Smooth muscle cell (in vitro differentiated cells): Measurements from ENCODE around the gene FUT1. TPM values are rescaled to one million over a fixed set of nuclear protein-coding genes. Genes with fewer than 3 reads are reported as not detected.

ENCODE experiments used
- DNase-seq: peaks from one replicate; lab custom pipeline; 2025; ENCODE audit not compliant: unreplicated experiment; lab: John Stamatoyannopoulos, UW
- H2AFZ ChIP-seq: fragments of 200-600 bp; sonication (generic); 2 replicates; pipeline ENCODE4 v1.6.0; 2016; ENCODE audit warnings: antibody characterized with exemption, low read depth, mild to moderate bottlenecking
- H3F3A ChIP-seq: fragments of 200-600 bp; sonication (generic); 2 replicates; pipeline ENCODE4 v1.6.0; 2017; ENCODE audit warnings: antibody characterized with exemption, low read depth
- H3K27ac ChIP-seq: fragments of 200-600 bp; sonication (generic); 2 replicates; pipeline ENCODE4 v1.5.1; 2016; ENCODE audit warnings: low read depth, mild to moderate bottlenecking
- H3K27me3 ChIP-seq: fragments of 200-600 bp; sonication (generic); 2 replicates; pipeline ENCODE4 v1.6.1; 2016; ENCODE audit warnings: low read depth, mild to moderate bottlenecking
- H3K36me3 ChIP-seq: fragments of 200-600 bp; sonication (generic); 2 replicates; pipeline ENCODE4 v1.5.1; 2016; ENCODE audit warnings: low read depth
- H3K4me1 ChIP-seq: fragments of 200-600 bp; sonication (generic); 2 replicates; pipeline ENCODE4 v1.5.1; 2016; ENCODE audit warnings: low read depth
- H3K4me2 ChIP-seq: fragments of 200-600 bp; sonication (generic); 2 replicates; pipeline ENCODE4 v1.6.0; 2016; ENCODE audit warnings: mild to moderate bottlenecking
- H3K4me3 ChIP-seq: fragments of 200-600 bp; sonication (generic); 2 replicates; pipeline ENCODE4 v1.5.1; 2016; ENCODE audit warnings: mild to moderate bottlenecking
- H3K79me2 ChIP-seq: fragments of 200-600 bp; sonication (generic); 2 replicates; pipeline ENCODE4 v1.6.0; 2016; ENCODE audit warnings: low read depth, mild to moderate bottlenecking
- H3K9ac ChIP-seq: fragments of 200-600 bp; sonication (generic); 2 replicates; pipeline ENCODE4 v1.6.0; 2016; ENCODE audit warnings: low read depth
- H3K9me3 ChIP-seq: fragments of 200-600 bp; sonication (generic); replicated peaks from 2 replicates; pipeline ENCODE4 v1.5.1; 2016; ENCODE audit warnings: low read depth
- H4K20me1 ChIP-seq: fragments of 200-600 bp; sonication (generic); 2 replicates; pipeline ENCODE4 v1.6.0; 2016; ENCODE audit warnings: low read depth
- CTCF ChIP-seq: fragments of 200-600 bp; sonication (generic); IDR thresholded peaks from 2 replicates; pipeline ENCODE4 v1.5.1; 2017; ENCODE audit warnings: borderline replicate concordance, mild to moderate bottlenecking, antibody characterized with exemption; ENCODE audit not compliant: insufficient read depth, poor library complexity, severe bottlenecking
- WGBS: methylation state at CpG from one replicate; pipeline ENCODE4 v1.1.7; 2016; ENCODE audit warnings: low lambda C conversion rate; 5-methylcytosine and 5-hydroxymethylcytosine counted together
- polyA plus RNA-seq: library from polyadenylated mRNA; unstranded; fragments of >200 nt; fragmentation: Nextera tagmentation; extraction: Ambion mirVana; gene quantifications from 2 replicates; pipeline ENCODE4 v1.2.1, GENCODE V29; 2016
- total RNA-seq: library from RNA; depleted of rRNA; stranded (reverse); fragments of >200 nt; gene quantifications from 2 replicates; pipeline ENCODE4 v1.2.3, GENCODE V29; 2014

FUT1 gene
- total and polyA plus RNA-seq, 2 experiments from 2014 or later, result 0.51 to 0.58 TPM

GRCh38 chr19:48797103-48797502, 44.7 kb upstream of the FUT1 start:
- WGBS, result 94% methylated on average over 7 of the region's 7 CpGs

GRCh38 chr19:48796298-48797083, 44.0 kb upstream of the FUT1 start:
- Histone ChIP-seq H3F3A (no peaks in the 10 kb centered on the region), H3K27ac (no peak overlapping the region), H3K4me1 (peaks cover 5% of the 10 kb centered on the region), H3K27me3 (no peaks in the 10 kb centered on the region), H3K36me3 (no peaks in the 10 kb centered on the region), H3K4me2 (no peak overlapping the region), H2AFZ (no peak overlapping the region), H3K4me3 (no peak overlapping the region), H3K9me3 (no peaks in the 10 kb centered on the region), H4K20me1 (no peaks in the 10 kb centered on the region), H3K79me2 (no peaks in the 10 kb centered on the region), H3K9ac (no peak overlapping the region)
- 94% methylated on average over 18 of the region's 20 CpGs for WGBS
- DNase-seq, result no peak
- TF ChIP-seq CTCF, result no peak

More at GRCh38 chr19:48797103-48797502, 44.7 kb upstream of the FUT1 start:
- H3K27me3 ChIP-seq, result no peaks in the 10 kb centered on the region
- no peaks in the 10 kb centered on the region for H3K36me3 ChIP-seq
- no peaks in the 10 kb centered on the region for H4K20me1 ChIP-seq
- no peak for TF ChIP-seq CTCF
- H3K4me2 ChIP-seq, result no peak overlapping the region
- no peaks in the 10 kb centered on the region for H3F3A ChIP-seq
- H3K4me1 ChIP-seq, result peaks cover 5% of the 10 kb centered on the region
- DNase-seq, result no peak
- no peak overlapping the region for H3K9ac ChIP-seq
- no peak overlapping the region for H2AFZ ChIP-seq
- H3K79me2 ChIP-seq, result no peaks in the 10 kb centered on the region
- no peaks in the 10 kb centered on the region for H3K9me3 ChIP-seq
- H3K27ac ChIP-seq, result no peak overlapping the region
- no peak overlapping the region for H3K4me3 ChIP-seq

GRCh38 chr19:48795685-48796070, 43.2 kb upstream of the FUT1 start:
- Histone ChIP-seq H3F3A (no peaks in the 10 kb centered on the region), H3K27me3 (no peaks in the 10 kb centered on the region), H3K27ac (peak overlapping the region; percentile 61), H3K9ac (no peak overlapping the region), H3K4me2 (no peak overlapping the region), H3K79me2 (no peaks in the 10 kb centered on the region), H3K36me3 (no peaks in the 10 kb centered on the region), H3K4me1 (peaks cover 5% of the 10 kb centered on the region), H3K9me3 (no peaks in the 10 kb centered on the region), H2AFZ (no peak overlapping the region), H4K20me1 (no peaks in the 10 kb centered on the region), H3K4me3 (no peak overlapping the region)
- no peak for TF ChIP-seq CTCF
- no peak for DNase-seq
- WGBS, result 71% methylated on average over 2 of the region's 2 CpGs
